HG03139 (cell line): Measurements from ENCODE around the gene LMO1.

Source experiments
- ATAC-seq: cut with Tn5 transposase; IDR thresholded peaks from one replicate; pipeline ENCODE4 v1.9.1; 2021; ENCODE audit not compliant: unreplicated experiment

Gene LMO1

DNA sequence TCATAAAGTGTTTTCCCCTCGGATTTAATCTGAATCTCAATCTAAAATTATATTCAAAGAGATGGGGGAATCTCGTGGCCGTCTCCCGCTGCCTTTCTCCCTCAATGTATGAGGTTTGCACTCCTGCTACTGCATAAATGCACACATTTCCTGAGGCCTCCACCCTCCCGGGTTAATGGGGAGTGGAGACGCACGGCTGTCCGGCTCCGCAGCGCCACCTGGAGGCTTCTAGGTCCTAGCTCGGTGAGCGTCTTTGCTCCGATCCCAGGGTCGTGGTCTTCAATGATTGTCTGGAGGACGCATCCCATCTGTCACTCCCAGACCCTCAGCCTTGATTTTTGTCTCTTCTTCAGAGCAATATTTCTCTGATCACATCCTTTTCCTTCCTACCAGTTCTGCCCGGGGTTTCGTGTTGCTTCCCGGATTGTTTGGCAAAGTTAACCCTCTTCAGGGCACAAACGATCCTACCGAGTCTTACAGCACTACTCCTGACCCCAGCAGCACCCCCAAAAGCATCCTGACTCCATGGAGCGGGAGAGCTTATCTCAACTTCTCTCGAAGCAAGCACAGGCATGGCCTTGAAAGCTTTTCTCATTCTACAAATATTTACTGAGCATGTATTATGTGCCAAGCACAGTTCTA lies at the start of gene LMO1:
LMO1 (minus strand) TSS at position 110 of the 642 bp plus-strand sequence. CDS start 516 bp downstream, outside the sequence.
- no peak for ATAC-seq

DNA sequence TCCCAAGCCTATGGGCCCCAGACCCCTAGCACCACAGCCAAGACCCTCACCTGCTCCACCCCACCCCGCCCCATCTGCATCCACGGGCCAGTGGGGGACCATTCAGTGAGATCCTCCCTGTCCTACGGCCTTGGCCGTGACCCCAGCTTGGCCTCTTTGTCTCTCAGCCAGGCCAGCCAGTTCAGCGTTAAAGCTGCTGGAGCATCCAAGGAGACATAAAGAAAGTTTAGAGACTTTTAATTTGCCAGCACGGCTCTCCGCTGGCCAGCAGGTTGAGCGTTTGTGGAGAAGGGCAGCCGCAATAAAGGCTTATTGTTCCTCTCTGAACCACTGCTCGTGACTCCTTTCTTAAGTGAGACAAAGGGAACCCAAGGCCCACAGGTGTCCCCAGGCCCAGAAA lies 49.3 kb upstream of the LMO1 start:
- ATAC-seq: no peak

DNA sequence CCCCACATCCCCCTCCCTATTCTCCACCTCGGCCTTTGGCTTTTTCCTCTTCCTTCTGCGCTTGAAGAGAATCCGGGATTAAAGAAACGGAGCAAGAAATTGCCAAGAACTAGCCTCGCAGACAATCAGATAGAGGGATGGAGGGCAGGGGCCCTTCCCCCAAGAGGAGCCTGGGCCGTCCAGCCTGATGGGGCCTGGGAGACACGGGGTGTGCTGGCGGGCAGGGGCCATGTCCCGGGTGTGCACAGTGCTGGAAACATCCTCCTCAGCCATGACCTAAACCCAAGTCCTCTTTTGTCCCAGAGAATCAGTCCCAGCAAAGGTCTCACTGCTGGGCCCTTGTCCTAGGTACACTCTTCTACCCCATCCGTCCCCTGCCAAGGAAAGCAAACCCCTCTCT lies 47.7 kb upstream of the LMO1 start:
- ATAC-seq: no peak

GRCh38 chr11:8310743-8311298 lies 47.1 kb upstream of the LMO1 start:
- no peak for ATAC-seq

GRCh38 chr11:8309862-8310261 lies 46.2 kb upstream of the LMO1 start:
- ATAC-seq: no peak

- no peak for ATAC-seq
Measured at GRCh38 chr11:8309311-8309710, 45.6 kb upstream of the LMO1 start.

DNA sequence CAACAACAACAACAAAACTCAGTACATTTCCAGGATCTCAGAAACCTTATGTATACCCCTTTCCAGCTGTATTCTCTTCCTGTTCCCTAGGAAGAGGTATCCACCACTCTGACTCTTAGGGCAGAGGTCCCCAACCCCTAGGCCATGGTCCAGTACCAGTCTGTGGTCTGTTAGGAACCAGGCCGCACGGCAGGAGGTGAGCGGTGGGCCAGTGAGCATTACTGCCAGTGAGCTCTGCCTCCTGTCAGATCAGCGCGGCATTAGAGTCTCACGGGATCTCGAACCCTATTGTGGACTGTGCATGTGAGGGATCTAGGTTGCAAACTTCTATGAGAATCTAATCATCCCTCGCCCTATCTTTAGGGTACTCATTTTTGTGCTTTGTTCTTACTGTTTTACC lies 43.9 kb upstream of the LMO1 start:
- no peak for ATAC-seq

DNA sequence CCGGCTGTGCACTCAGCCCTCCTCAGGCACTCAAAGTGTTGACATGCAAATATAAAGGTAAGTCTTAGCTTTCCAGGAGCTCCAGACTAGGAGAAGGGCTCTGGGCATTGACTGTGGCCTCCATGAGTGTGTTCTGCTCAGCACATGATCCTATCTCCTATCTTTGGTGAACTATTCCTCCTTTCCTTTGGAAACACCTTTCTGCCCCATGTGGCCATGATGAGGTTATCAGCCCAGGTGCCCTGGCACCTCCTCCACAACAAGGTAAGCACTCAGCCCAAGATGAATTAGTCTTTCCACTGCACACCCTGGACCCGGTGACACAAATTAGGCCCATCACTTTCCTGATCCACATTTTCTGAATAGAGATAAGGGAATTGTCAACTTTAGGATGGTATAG lies 37.9 kb upstream of the LMO1 start:
- ATAC-seq: no peak

DNA sequence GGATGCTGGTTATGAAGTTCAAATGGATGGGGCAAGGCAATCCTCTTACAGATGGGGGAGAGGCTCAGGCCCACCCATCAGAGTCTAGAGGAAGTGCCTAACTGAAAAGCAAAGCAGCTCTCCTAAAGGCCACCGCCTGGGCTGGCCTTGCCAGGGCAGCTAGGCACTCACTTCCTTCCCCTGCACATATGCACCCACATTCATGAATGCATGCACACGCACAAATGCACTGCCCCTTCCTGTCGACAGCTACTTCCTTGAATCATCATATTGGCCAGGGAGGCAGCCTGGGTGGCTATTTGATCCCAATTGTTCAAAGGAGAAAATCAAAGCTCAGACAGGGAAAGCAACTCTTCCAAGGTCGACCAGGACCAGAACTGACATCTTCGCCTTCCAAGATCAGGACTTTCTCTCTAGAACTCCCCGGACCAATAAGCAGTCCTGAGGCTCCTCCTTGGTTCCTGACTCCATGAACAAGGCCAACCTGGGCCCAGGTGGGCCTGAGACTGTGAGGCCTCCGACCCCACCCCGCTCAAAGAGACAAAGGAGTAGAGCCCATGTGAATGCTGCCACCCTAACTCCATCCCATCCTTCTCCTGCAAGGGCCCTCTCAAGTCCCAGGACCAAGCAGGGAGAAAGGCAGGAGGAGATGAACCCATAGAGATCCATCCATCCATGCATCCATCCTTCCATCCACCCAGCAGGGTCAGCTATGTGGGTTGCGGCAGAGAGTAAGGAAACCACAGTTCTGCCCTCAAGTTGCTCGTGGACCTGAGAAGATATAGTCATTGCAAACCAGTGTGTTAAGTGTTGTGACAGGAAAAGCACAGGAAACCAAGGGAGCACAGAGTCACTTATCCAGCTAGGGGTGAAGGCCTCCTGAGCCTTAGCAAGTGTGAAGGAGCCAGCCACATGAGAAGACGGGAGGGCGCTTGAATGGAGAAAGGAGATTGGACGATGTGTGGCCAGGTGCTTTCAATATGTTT lies 35.4 kb upstream of the LMO1 start:
- no peak for ATAC-seq

DNA sequence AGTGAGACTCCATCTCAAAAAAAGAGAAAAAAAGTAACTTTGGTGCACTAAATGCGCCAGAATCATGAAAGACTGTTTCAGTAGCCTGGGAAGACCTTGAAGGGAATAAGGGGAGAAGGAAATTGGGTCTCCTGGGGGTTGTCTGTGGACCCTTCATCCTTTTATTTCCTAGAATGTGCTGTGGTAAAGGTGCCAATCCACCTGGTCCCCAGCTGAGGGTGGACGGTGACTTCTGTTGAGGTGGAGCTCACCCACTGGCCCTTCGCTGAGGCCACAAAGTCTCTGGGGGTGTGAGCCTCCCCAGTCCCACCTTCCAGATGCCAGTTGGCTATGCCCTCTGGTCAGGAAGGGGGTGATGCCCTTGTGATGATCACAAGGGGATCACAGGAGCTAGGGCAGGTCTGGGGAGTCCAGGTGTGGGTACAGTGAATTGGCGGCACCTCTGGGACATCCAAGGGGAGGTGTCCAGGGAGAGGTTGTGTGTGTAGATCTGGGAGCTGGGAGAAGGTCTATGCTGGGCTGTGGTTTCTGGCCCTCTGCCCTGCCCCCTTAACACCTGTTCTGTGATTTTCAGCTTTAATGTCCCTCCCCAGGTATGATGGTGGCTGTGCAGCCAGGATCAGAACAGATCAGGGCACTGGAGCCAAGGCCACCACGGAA lies 34.2 kb upstream of the LMO1 start:
- ATAC-seq: no peak

DNA sequence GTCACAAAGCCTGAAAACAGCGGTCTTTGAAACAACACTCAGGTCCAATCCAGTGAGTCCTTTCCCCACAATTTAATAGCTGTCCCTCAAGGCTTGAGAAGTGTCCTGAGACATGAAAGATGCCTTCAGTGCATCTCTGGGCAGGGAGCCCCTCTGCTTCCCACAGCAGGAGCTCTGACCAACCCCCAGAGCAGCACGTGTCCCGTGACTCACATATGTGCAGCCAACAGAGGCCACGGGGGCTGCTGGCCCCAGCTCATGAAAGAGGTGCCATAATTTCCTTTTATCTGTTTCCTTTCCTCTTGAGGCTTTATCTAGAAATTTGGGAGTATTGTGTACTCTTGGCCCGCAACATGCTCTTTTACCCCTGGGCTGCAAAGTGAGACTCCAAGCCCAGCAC lies 33.2 kb upstream of the LMO1 start:
- no peak for ATAC-seq

GRCh38 chr11:8296038-8296649 lies 32.5 kb upstream of the LMO1 start:
- no peak for ATAC-seq

GRCh38 chr11:8294251-8294935 lies 30.7 kb upstream of the LMO1 start:
- no peak for ATAC-seq

DNA sequence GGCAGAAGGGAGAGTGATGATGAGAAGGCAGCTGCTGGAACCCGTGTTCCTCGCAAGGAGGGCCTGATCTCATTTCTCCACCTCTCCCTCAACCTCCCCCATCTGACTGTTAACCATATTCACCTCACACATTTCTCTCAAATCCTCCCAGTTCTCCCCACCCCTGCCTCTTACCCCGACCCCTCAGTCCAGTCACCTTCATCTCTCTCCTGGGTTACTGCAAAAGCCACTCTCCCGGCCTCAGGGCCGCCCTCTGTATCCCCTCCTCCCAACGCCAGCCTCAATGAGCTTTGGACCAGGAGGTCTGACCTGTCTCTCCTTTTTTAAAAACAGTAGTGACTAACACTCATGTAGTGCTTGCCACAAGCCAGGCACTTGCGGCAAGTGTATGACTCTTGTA lies 29.5 kb upstream of the LMO1 start:
- no peak for ATAC-seq

GRCh38 chr11:8292351-8292750 lies 28.7 kb upstream of the LMO1 start:
- ATAC-seq: no peak

- no peak for ATAC-seq
Measured at GRCh38 chr11:8291421-8292350, 28.0 kb upstream of the LMO1 start.

GRCh38 chr11:8290081-8290810 lies 26.6 kb upstream of the LMO1 start:
- no peak for ATAC-seq

DNA sequence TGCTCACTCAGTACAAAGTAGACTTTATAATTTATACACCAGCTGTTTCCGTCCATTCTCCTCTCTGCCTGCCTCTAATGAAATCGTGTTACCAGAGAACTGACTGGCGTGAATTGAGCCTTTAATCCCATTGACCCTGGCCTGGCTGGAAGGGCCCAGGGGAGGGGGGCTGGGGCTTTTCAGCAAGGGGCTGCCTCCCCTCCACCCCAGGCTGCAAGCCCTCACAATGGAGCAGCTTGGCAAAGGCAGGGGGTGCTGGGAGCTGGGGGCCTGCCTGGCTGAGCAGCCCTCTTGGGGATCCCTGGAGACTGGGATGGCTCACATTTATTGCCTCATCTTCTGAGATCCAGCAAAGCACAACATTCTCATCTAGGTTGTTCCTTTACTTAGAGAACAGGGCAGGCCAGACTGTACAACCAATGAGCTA lies 25.8 kb upstream of the LMO1 start:
- ATAC-seq: no peak
